ENCODE data around the gene RACK1. TPM values are rescaled to one million over a fixed set of nuclear protein-coding genes. Genes with fewer than 3 reads are reported as not detected.
A peak's percentile ranks its signal among the peaks of the same experiment; 100 is the strongest.

RACK1 gene
- total and polyA plus RNA-seq, 2 of the 13 experiments (the other 11 are each of a cell fraction or from before 2014, with no cell fraction given), result 2,514 to 6,141 TPM

DNA sequence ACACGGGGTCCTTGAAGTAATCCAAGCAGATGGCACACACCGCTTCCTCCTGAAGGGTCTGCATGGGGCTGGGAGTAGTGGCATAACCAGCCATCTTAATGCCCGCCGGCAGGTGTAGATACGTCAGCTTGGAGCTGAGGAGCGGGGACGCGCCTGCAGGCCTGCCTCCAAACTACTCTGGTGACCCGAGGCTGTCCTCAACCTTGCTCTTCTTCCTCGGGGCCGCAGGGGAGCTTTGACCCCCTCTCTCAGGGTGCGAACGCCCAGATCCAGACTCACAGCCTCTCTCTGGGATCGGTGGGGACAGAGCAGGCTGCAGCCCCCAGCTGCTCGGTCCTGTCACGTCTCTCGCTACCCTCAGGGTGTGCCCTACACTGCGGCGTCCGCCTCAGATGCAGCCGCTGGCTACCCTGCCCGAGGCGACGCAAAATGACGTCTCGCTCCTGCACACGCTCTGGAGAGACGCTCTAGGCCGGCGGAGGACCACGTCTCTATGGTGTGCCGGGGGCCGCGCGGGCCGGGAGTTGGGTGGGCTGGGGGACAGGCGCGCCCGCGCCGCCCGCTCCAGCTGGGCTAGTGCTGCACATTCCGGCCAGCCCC, 17.1 kb upstream of the RACK1 start, which contains the start of gene TRIM52 (continued):
- peak; percentile 80 for TF ChIP-seq HNF1B (CRISPR knock-in tag; IDR thresholded peaks at IDR 0.05)
- TF ChIP-seq PPARG (CRISPR knock-in tag; conservative IDR thresholded peaks at IDR 0.05), result peak; percentile 69
- TF ChIP-seq CTCF (CRISPR knock-in tag; IDR thresholded peaks at IDR 0.05), result peak; percentile 49
- TF ChIP-seq ZNF782 (CRISPR knock-in tag; IDR thresholded peaks at IDR 0.05; ENCODE audit: borderline replicate concordance), result no peak
- TF ChIP-seq, protein P1, sequence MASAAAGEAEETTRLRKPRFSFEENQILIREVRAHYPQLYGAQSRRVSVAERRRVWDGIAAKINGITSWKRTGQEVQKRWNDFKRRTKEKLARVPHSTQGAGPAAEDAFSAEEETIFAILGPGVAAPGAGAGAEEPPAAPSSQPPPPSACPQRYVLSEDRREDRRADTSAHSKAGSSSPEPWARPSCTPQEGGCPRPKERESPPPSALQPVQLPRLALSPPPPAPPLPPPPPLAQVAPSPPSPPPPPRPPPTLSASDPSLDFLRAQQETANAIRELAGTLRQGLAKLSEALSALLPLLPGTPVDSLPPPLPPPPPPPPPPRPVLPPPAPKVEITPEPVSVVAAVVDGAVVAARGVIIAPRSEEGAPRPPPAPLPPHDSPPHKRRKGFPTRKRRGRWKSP (CRISPR knock-in tag; IDR thresholded peaks at IDR 0.05), result no peak; the same call in 1 of the 2 replicates
- TF ChIP-seq MEF2D (CRISPR knock-in tag; IDR thresholded peaks at IDR 0.05), result peak; percentile 78; the same call in 1 of the 2 replicates
- peak; percentile 83; the same call in 1 of the 2 replicates for TF ChIP-seq ZBTB26 (CRISPR knock-in tag; IDR thresholded peaks at IDR 0.05; ENCODE audit: borderline replicate concordance)
- no peak for TF ChIP-seq TP53 (CRISPR knock-in tag; conservative IDR thresholded peaks at IDR 0.05)
- TF ChIP-seq, protein P2, sequence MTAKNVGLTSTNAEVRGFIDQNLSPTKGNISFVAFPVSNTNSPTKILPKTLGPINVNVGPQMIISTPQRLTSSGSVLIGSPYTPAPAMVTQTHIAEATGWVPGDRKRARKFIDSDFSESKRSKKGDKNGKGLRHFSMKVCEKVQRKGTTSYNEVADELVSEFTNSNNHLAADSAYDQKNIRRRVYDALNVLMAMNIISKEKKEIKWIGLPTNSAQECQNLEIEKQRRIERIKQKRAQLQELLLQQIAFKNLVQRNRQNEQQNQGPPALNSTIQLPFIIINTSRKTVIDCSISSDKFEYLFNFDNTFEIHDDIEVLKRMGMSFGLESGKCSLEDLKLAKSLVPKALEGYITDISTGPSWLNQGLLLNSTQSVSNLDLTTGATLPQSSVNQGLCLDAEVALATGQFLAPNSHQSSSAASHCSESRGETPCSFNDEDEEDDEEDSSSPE (CRISPR knock-in tag; IDR thresholded peaks at IDR 0.05), result peak; percentile 64
- no peak for TF ChIP-seq SALL2 (CRISPR knock-in tag; IDR thresholded peaks at IDR 0.05)
- TF ChIP-seq BCL6 (CRISPR knock-in tag; IDR thresholded peaks at IDR 0.05), result peak; percentile 59
- 0 out of 2 replicates have a peak, but pooled peaks have one; percentile 63 for TF ChIP-seq ZBTB44 (CRISPR knock-in tag; IDR thresholded peaks at IDR 0.05)
- TF ChIP-seq, protein P3, sequence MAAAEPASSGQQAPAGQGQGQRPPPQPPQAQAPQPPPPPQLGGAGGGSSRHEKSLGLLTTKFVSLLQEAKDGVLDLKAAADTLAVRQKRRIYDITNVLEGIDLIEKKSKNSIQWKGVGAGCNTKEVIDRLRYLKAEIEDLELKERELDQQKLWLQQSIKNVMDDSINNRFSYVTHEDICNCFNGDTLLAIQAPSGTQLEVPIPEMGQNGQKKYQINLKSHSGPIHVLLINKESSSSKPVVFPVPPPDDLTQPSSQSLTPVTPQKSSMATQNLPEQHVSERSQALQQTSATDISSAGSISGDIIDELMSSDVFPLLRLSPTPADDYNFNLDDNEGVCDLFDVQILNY (CRISPR knock-in tag; conservative IDR thresholded peaks at IDR 0.05), result 0 out of 2 replicates have a peak, but pooled peaks have one; percentile 58
- TF ChIP-seq SP4 (CRISPR knock-in tag; IDR thresholded peaks at IDR 0.05), result peak; percentile 68
- TF ChIP-seq HDAC2 (CRISPR knock-in tag; IDR thresholded peaks at IDR 0.05), result peak; percentile 93
- TF ChIP-seq ZNF234 (CRISPR knock-in tag; conservative IDR thresholded peaks at IDR 0.05), result 0 out of 2 replicates have a peak, but pooled peaks have one; percentile 68
- TF ChIP-seq SOX6 (IDR thresholded peaks at IDR 0.05), result no peak
- TF ChIP-seq SOX6 (CRISPR knock-in tag; IDR thresholded peaks at IDR 0.05), result peak; percentile 31; the same call in 1 of the 2 replicates
- TF ChIP-seq JUND (CRISPR knock-in tag; IDR thresholded peaks at IDR 0.05), result no peak
- peak; percentile 48; the same call in 1 of the 2 replicates for TF ChIP-seq HCFC1 (IDR thresholded peaks at IDR 0.05; ENCODE audit: low read depth, low read length)
- no peak for TF ChIP-seq SMARCE1 (IDR thresholded peaks at IDR 0.05; ENCODE audit: borderline replicate concordance)

All from HepG2 (cell line).